GM18519 (cell line): ENCODE results near the gene ATP10A.

ENCODE experiments used
- ATAC-seq: cut with Tn5 transposase; IDR thresholded peaks from one replicate; pipeline ENCODE4 v1.9.1; 2021; ENCODE audit warnings: mild to moderate bottlenecking, moderate library complexity; ENCODE audit not compliant: unreplicated experiment, low FRiP score

The ATP10A gene

GRCh38 chr15:25711164-25711563, 152.0 kb downstream of the ATP10A start:
- no peak for ATAC-seq

- ATAC-seq = no peak
Measured at GRCh38 chr15:25710184-25710583, 152.9 kb downstream of the ATP10A start.

GRCh38 chr15:25709437-25710159, 153.5 kb downstream of the ATP10A start:
- ATAC-seq = no peak

- no peak for ATAC-seq
Measured at GRCh38 chr15:25708391-25708790, 154.7 kb downstream of the ATP10A start.

- no peak for ATAC-seq
Measured at GRCh38 chr15:25707656-25708365, 155.3 kb downstream of the ATP10A start.

GRCh38 chr15:25706176-25706955, 156.8 kb downstream of the ATP10A start:
- ATAC-seq = no peak

GRCh38 chr15:25705433-25706115, 157.6 kb downstream of the ATP10A start:
- ATAC-seq = no peak

- no peak for ATAC-seq
Measured at GRCh38 chr15:25703726-25704125, 159.4 kb downstream of the ATP10A start.

- no peak for ATAC-seq
Measured at GRCh38 chr15:25701721-25702465, 161.2 kb downstream of the ATP10A start.

GRCh38 chr15:25700916-25701315, 162.2 kb downstream of the ATP10A start:
- ATAC-seq = no peak

GRCh38 chr15:25697586-25697985, 165.5 kb downstream of the ATP10A start:
- no peak for ATAC-seq

- no peak for ATAC-seq
Measured at GRCh38 chr15:25695875-25696760, 167.0 kb downstream of the ATP10A start.

- no peak for ATAC-seq
Measured at GRCh38 chr15:25694823-25695312, 168.3 kb downstream of the ATP10A start.

- no peak for ATAC-seq
Measured at GRCh38 chr15:25694239-25694584, 168.9 kb downstream of the ATP10A start.

- no peak for ATAC-seq
Measured at GRCh38 chr15:25693321-25694238, 169.5 kb downstream of the ATP10A start.

GRCh38 chr15:25691544-25692430, 171.3 kb downstream of the ATP10A start:
- no peak for ATAC-seq
